CD14-positive monocyte (primary cell): ENCODE data around the gene PDZK1. TPM values are rescaled to one million over a fixed set of nuclear protein-coding genes. Genes with fewer than 3 reads are reported as not detected.
A peak's percentile ranks its signal among the peaks of the same experiment; 100 is the strongest.

Experiments used
- DNase-seq, 3 donors: peaks; one replicate each; pipeline ENCODE4 v3.0.0-alpha.2; 2011 to 2022
- H2AFZ ChIP-seq: 2 replicates; pipeline ENCODE4 v1.6.0; 2012; ENCODE audit warnings: mild to moderate bottlenecking, low read depth, low read length, inconsistent platforms; ENCODE audit not compliant: insufficient read depth, poor library complexity, severe bottlenecking
- H3K27ac ChIP-seq, 2 donors: 1 replicate in 1 of 2; 2 replicates in 1 of 2; pipeline ENCODE4 v1.5.1; 2012 to 2013; ENCODE audit warnings: low read length in 2 of 2, control low read depth in 1 of 2, inconsistent platforms in 1 of 2, low read depth in 1 of 2, mild to moderate bottlenecking in 1 of 2
- H3K27me3 ChIP-seq, 2 donors: one replicate each; pipeline versions ENCODE4 v1.6.0 to v1.6.1; 2011 to 2013; ENCODE audit warnings: low read length in 2 of 2; ENCODE audit not compliant: control insufficient read depth in 2 of 2, insufficient read depth in 2 of 2
- H3K36me3 ChIP-seq, 2 donors: replicated peaks in 1 of 2; 1 replicate in 1 of 2; 2 replicates in 1 of 2; pipeline versions ENCODE4 v1.5.1 to v1.6.1; 2012 to 2013; ENCODE audit warnings: low read length in 2 of 2, control low read depth in 1 of 2, inconsistent platforms in 1 of 2, mild to moderate bottlenecking in 1 of 2; ENCODE audit not compliant: insufficient read depth in 2 of 2, control insufficient read depth in 1 of 2
- H3K4me1 ChIP-seq, 2 donors: 1 replicate in 1 of 2; 2 replicates in 1 of 2; pipeline versions ENCODE4 v1.5.1 to v1.6.1; 2012 to 2013; ENCODE audit warnings: low read length in 2 of 2, control low read depth in 1 of 2, inconsistent platforms in 1 of 2, mild to moderate bottlenecking in 1 of 2, moderate library complexity in 1 of 2; ENCODE audit not compliant: insufficient read depth in 2 of 2, control insufficient read depth in 1 of 2
- H3K4me2 ChIP-seq: replicated peaks from 2 replicates; pipeline ENCODE3; 2012; ENCODE audit warnings: low read length, moderate library complexity, mild to moderate bottlenecking; ENCODE audit not compliant: poor library complexity, severe bottlenecking; ENCODE audit errors: extremely low read depth
- H3K4me3 ChIP-seq, 3 experiments: fragments of 200-600 bp in 1 of 3; sonication (generic) in 1 of 3; replicated peaks in 1 of 3; 1 replicate in 2 of 3; 2 replicates in 1 of 3; pipeline ENCODE4 v1.5.1; 2011 to 2013; ENCODE audit warnings: low read length in 3 of 3, mild to moderate bottlenecking in 3 of 3, control low read depth in 2 of 3, low read depth in 2 of 3, inconsistent platforms in 1 of 3, moderate library complexity in 1 of 3
- H3K79me2 ChIP-seq: 2 replicates; pipeline ENCODE4 v1.6.0; 2012; ENCODE audit warnings: mild to moderate bottlenecking, control low read depth, inconsistent platforms, low read length, moderate library complexity; ENCODE audit not compliant: insufficient read depth
- H3K9ac ChIP-seq: 2 replicates; pipeline ENCODE4 v1.6.0; 2017; ENCODE audit warnings: low read length, mild to moderate bottlenecking; ENCODE audit not compliant: insufficient read depth, poor library complexity, severe bottlenecking
- H3K9me3 ChIP-seq, 2 donors: replicated peaks in 1 of 2; 1 replicate in 1 of 2; 2 replicates in 1 of 2; pipeline versions ENCODE4 v1.5.1 to v1.6.1; 2012 to 2013; ENCODE audit warnings: low read length in 2 of 2, control low read depth in 1 of 2; ENCODE audit not compliant: control insufficient read depth in 1 of 2, insufficient read depth in 1 of 2
- H4K20me1 ChIP-seq: 2 replicates; pipeline ENCODE4 v1.6.0; 2012; ENCODE audit warnings: mild to moderate bottlenecking, low read length, control low read depth, moderate library complexity; ENCODE audit not compliant: insufficient read depth
- H3K27ac Mint-ChIP-seq, 7 donors: one replicate each; pipeline ENCODE4 v1.8.0; 2020; ENCODE audit warnings: mild to moderate bottlenecking in 7 of 7, mixed read lengths in 7 of 7, moderate library complexity in 6 of 7, inconsistent platforms in 2 of 7
- H3K27me3 Mint-ChIP-seq, 3 donors: one replicate each; pipeline ENCODE4 v1.8.0; 2021 to 2022; ENCODE audit warnings: low read depth in 3 of 3, mild to moderate bottlenecking in 3 of 3, mixed read lengths in 3 of 3, moderate library complexity in 3 of 3, inconsistent platforms in 1 of 3
- H3K36me3 Mint-ChIP-seq, 2 donors: one replicate each; pipeline ENCODE4 v1.8.0; 2020; ENCODE audit warnings: mixed read lengths in 2 of 2, inconsistent platforms in 1 of 2, mild to moderate bottlenecking in 1 of 2
- H3K4me1 Mint-ChIP-seq: one replicate; pipeline ENCODE4 v1.8.0; 2020; ENCODE audit warnings: mild to moderate bottlenecking, mixed read lengths
- H3K4me3 Mint-ChIP-seq, 2 donors: one replicate each; pipeline ENCODE4 v1.8.0; 2020; ENCODE audit warnings: mild to moderate bottlenecking in 2 of 2, mixed read lengths in 2 of 2, moderate library complexity in 1 of 2
- H3K9me3 Mint-ChIP-seq, 7 donors: one replicate each; pipeline ENCODE4 v1.8.0; 2020 to 2022; ENCODE audit warnings: mixed read lengths in 7 of 7, mild to moderate bottlenecking in 6 of 7, moderate library complexity in 6 of 7, inconsistent platforms in 2 of 7
- CTCF ChIP-seq: fragments of 200-600 bp; IDR thresholded peaks from one replicate; pipeline ENCODE4 v1.8.0; 2022; ENCODE audit warnings: antibody characterized with exemption, mild to moderate bottlenecking
- WGBS: methylation state at CpG from one replicate; pipeline ENCODE4 v1.1.5; 2013; ENCODE audit warnings: missing lambda C conversion rate; ENCODE audit not compliant: insufficient coverage; 5-methylcytosine and 5-hydroxymethylcytosine counted together
- intact Hi-C, 2 donors: fragments of 100-400 bp; cut with micrococcal nuclease; formaldehyde crosslinking; loops; one replicate each; pipeline versions ENCODE4 v1.15.0 to v1.15.1; 2023
- polyA plus RNA-seq, 3 donors: library from polyadenylated mRNA; depleted of rRNA in 1 of 3; unstranded in 2 of 3; stranded (reverse) in 1 of 3; fragments of 300-500 nt in 2 of 3; fragments of >200 nt in 1 of 3; fragmentation: Illumina TruSeq in 2 of 3; gene quantifications; 1 replicate in 2 of 3; 2 replicates in 1 of 3; pipeline ENCODE4 v1.2.3, GENCODE V29; 2012 to 2021

Gene PDZK1
- polyA plus RNA-seq, 3 donors: 0.04 TPM; not detected in 2

GRCh38 chr1:145717833-145718232, 10.7 kb upstream of the PDZK1 start:
- WGBS: 71% methylated on average over 1 of the region's 1 CpG
- Histone ChIP-seq H4K20me1 (no peaks in the 10 kb centered on the region), H3K4me1 (peaks cover 8 to 9% of the 10 kb centered on the region in 2 donors), H3K27ac (no peak overlapping the region), H3K9ac (no peak overlapping the region), H3K27me3 (peaks cover 2 to 15% of the 10 kb centered on the region in 2 donors), H3K36me3 (no peaks in the 10 kb centered on the region), H3K79me2 (no peaks in the 10 kb centered on the region), H3K9me3 (no peaks in the 10 kb centered on the region), H3K4me2 (no peak overlapping the region), H3K4me3 (no peak overlapping the region), H2AFZ (no peak overlapping the region)
- Mint-ChIP-seq H3K4me3 (no peak overlapping the region), H3K9me3 (peaks cover 0 to 3% (median 0%) of the 10 kb centered on the region in 7 donors), H3K27ac (no peak overlapping the region), H3K36me3 (no peaks in the 10 kb centered on the region), H3K27me3 (peaks cover 19 to 22% (median 21%) of the 10 kb centered on the region in 3 donors), H3K4me1 (peaks cover 10% of the 10 kb centered on the region)
- TF ChIP-seq CTCF: no peak
- intact Hi-C loops: no loop called here
- no peak for DNase-seq

GRCh38 chr1:145716641-145717345, 9.6 kb upstream of the PDZK1 start:
- H2AFZ ChIP-seq: peak overlapping the region; percentile 37
- H3K4me1 ChIP-seq: peaks cover 8 to 9% of the 10 kb centered on the region in 2 donors
- peaks cover 0 to 14% of the 10 kb centered on the region in 2 donors for H3K27me3 ChIP-seq
- no peak overlapping the region for H3K4me3 Mint-ChIP-seq
- H3K79me2 ChIP-seq: no peaks in the 10 kb centered on the region
- 62% methylated on average over 6 of the region's 10 CpGs for WGBS
- H3K9me3 ChIP-seq: no peaks in the 10 kb centered on the region
- H3K9ac ChIP-seq: no peak overlapping the region
- peaks cover 15 to 21% (median 19%) of the 10 kb centered on the region in 3 donors for H3K27me3 Mint-ChIP-seq
- no peaks in the 10 kb centered on the region for H4K20me1 ChIP-seq
- TF ChIP-seq CTCF: no peak
- no peaks in the 10 kb centered on the region for H3K36me3 Mint-ChIP-seq
- no peak for DNase-seq
- H3K27ac ChIP-seq: no peak overlapping the region
- H3K4me3 ChIP-seq: no peak overlapping the region
- no peaks in the 10 kb centered on the region for H3K36me3 ChIP-seq
- peaks cover 10% of the 10 kb centered on the region for H3K4me1 Mint-ChIP-seq
- peaks cover 0 to 2% (median 0%) of the 10 kb centered on the region in 7 donors for H3K9me3 Mint-ChIP-seq
- intact Hi-C loops: no loop called here
- H3K4me2 ChIP-seq: no peak overlapping the region
- peak overlapping the region in 1 of 7 donors; percentile 84 for H3K27ac Mint-ChIP-seq
